Thymus (tissue), 11 donors: ENCODE measurements around the gene RNF213. TPM values are rescaled to one million over a fixed set of nuclear protein-coding genes. Genes with fewer than 3 reads are reported as not detected.

Experiments
- DNase-seq, 9 donors: peaks; one replicate each; pipeline ENCODE4 v3.0.0-alpha.2; 2013; ENCODE audit warnings: low spot score in 9 of 9, low read depth in 6 of 9, missing footprints in 1 of 9
- H3K27ac ChIP-seq, 2 donors: one replicate each; pipeline ENCODE4 v1.5.1; 2013; ENCODE audit warnings: control low read depth in 1 of 2, low read depth in 1 of 2, low read length in 1 of 2, mild to moderate bottlenecking in 1 of 2, moderate library complexity in 1 of 2
- H3K27me3 ChIP-seq, 2 donors: one replicate each; pipeline ENCODE4 v1.5.1; 2013; ENCODE audit warnings: low read length in 1 of 2; ENCODE audit not compliant: control insufficient read depth in 2 of 2, insufficient read depth in 1 of 2
- H3K36me3 ChIP-seq, 2 donors: one replicate each; pipeline ENCODE4 v1.5.1; 2013; ENCODE audit warnings: low read length in 1 of 2, mild to moderate bottlenecking in 1 of 2, moderate library complexity in 1 of 2; ENCODE audit not compliant: control insufficient read depth in 2 of 2, insufficient read depth in 2 of 2
- H3K4me1 ChIP-seq, 2 donors: one replicate each; pipeline ENCODE4 v1.5.1; 2013; ENCODE audit warnings: low read length in 2 of 2; ENCODE audit not compliant: control insufficient read depth in 2 of 2, insufficient read depth in 2 of 2
- H3K4me3 ChIP-seq, 2 donors: one replicate each; pipeline ENCODE4 v1.5.1; 2013; ENCODE audit warnings: low read length in 2 of 2, control low read depth in 1 of 2, mild to moderate bottlenecking in 1 of 2
- H3K9me3 ChIP-seq, 2 donors: one replicate each; pipeline ENCODE4 v1.5.1; 2013; ENCODE audit warnings: low read length in 1 of 2, mild to moderate bottlenecking in 1 of 2; ENCODE audit not compliant: control insufficient read depth in 2 of 2, insufficient read depth in 1 of 2
- WGBS: extraction: QIAGEN DNeasy Blood & Tissue Kit; methylation state at CpG from one replicate; pipeline ENCODE4 v1.1.7; 2013; 5-methylcytosine and 5-hydroxymethylcytosine counted together
- polyA plus RNA-seq: library from polyadenylated mRNA; stranded (reverse); fragments of 200-250 nt; gene quantifications from one replicate; pipeline ENCODE4 v1.2.3, GENCODE V29; 2013
- total RNA-seq: library from RNA; stranded (reverse); fragments of 120-200 nt; gene quantifications from one replicate; pipeline ENCODE4 v1.2.4, GENCODE V29; 2013
- donor health status: healthy.

Gene RNF213
- total and polyA plus RNA-seq, 2 donors = 76.4 to 114 TPM

- H3K36me3 ChIP-seq = no peaks in the 10 kb centered on the region
- whole genome bisulfite sequencing = 96% methylated on average over 9 of the region's 9 CpGs
- H3K27ac ChIP-seq = no peak overlapping the region
- no peak overlapping the region for H3K4me3 ChIP-seq
- no peak for DNase-seq
- no peaks in the 10 kb centered on the region for H3K27me3 ChIP-seq
- H3K4me1 ChIP-seq = peaks cover 6 to 9% of the 10 kb centered on the region in 2 donors
- no peaks in the 10 kb centered on the region for H3K9me3 ChIP-seq
Observed at GRCh38 chr17:80425835-80426426, 165.3 kb downstream of the RNF213 start.

GRCh38 chr17:80426671-80427326 is 166.1 kb downstream of the RNF213 start:
- Histone ChIP-seq H3K4me1 (peaks cover 6 to 9% of the 10 kb centered on the region in 2 donors), H3K36me3 (no peaks in the 10 kb centered on the region), H3K27me3 (no peaks in the 10 kb centered on the region), H3K27ac (no peak overlapping the region), H3K4me3 (no peak overlapping the region), H3K9me3 (no peaks in the 10 kb centered on the region)
- DNase-seq = peak; percentile 40 to 86 (median 69)
- WGBS = 46% methylated on average over 24 of the region's 24 CpGs

GRCh38 chr17:80427366-80428282 is 167.0 kb downstream of the RNF213 start:
- Histone ChIP-seq H3K4me1 (peaks cover 6 to 9% of the 10 kb centered on the region in 2 donors), H3K36me3 (no peaks in the 10 kb centered on the region), H3K27me3 (no peaks in the 10 kb centered on the region), H3K4me3 (no peak overlapping the region), H3K9me3 (no peaks in the 10 kb centered on the region), H3K27ac (no peak overlapping the region)
- DNase-seq = no peak
- WGBS = 94% methylated on average over 27 of the region's 27 CpGs

- 96% methylated on average over 12 of the region's 12 CpGs for WGBS
- Histone ChIP-seq H3K36me3 (no peaks in the 10 kb centered on the region), H3K4me3 (no peak overlapping the region), H3K9me3 (no peaks in the 10 kb centered on the region), H3K27me3 (no peaks in the 10 kb centered on the region), H3K27ac (no peak overlapping the region), H3K4me1 (peaks cover 6 to 9% of the 10 kb centered on the region in 2 donors)
- no peak for DNase-seq
Observed at GRCh38 chr17:80428363-80428762, 167.7 kb downstream of the RNF213 start.

GRCh38 chr17:80428796-80429195 is 168.1 kb downstream of the RNF213 start:
- 97% methylated on average over 11 of the region's 11 CpGs for whole genome bisulfite sequencing
- H3K36me3 ChIP-seq = no peaks in the 10 kb centered on the region

GRCh38 chr17:80429356-80430275 is 169.0 kb downstream of the RNF213 start:
- Histone ChIP-seq H3K9me3 (no peaks in the 10 kb centered on the region), H3K36me3 (no peaks in the 10 kb centered on the region), H3K4me3 (no peak overlapping the region)

More at GRCh38 chr17:80428796-80429195, 168.1 kb downstream of the RNF213 start:
- Histone ChIP-seq H3K9me3 (no peaks in the 10 kb centered on the region), H3K4me1 (peaks cover 6 to 9% of the 10 kb centered on the region in 2 donors), H3K4me3 (no peak overlapping the region), H3K27me3 (no peaks in the 10 kb centered on the region), H3K27ac (no peak overlapping the region)
- no peak for DNase-seq

GRCh38 chr17:80430446-80431245 is 170.0 kb downstream of the RNF213 start:
- no peak for DNase-seq
- Histone ChIP-seq H3K9me3 (no peaks in the 10 kb centered on the region), H3K4me1 (peaks cover 3 to 5% of the 10 kb centered on the region in 2 donors), H3K4me3 (no peak overlapping the region), H3K27ac (no peak overlapping the region), H3K36me3 (no peaks in the 10 kb centered on the region), H3K27me3 (no peaks in the 10 kb centered on the region)
- 93% methylated on average over 15 of the region's 15 CpGs for WGBS

More at GRCh38 chr17:80429356-80430275, 169.0 kb downstream of the RNF213 start:
- Histone ChIP-seq H3K27me3 (no peaks in the 10 kb centered on the region), H3K4me1 (peaks cover 6 to 9% of the 10 kb centered on the region in 2 donors), H3K27ac (no peak overlapping the region)
- 97% methylated on average over 33 of the region's 33 CpGs for WGBS
- DNase-seq = no peak
